Thyroid gland (tissue), 4 donors: ENCODE measurements around the gene KIF14.

Experiments
- POLR2A ChIP-seq, 2 donors: fragments of 450-650 bp; IDR thresholded peaks; one replicate each; pipeline ENCODE4 v1.6.1; 2017; ENCODE audit warnings: antibody characterized with exemption in 2 of 2, mild to moderate bottlenecking in 2 of 2, moderate library complexity in 1 of 2
- TF ChIP-seq, protein P1 (sequence below), 6 experiments: fragments of 200-600 bp in 3 of 6; fragments of 450-650 bp in 3 of 6; sonication (generic) in 3 of 6; IDR thresholded peaks; one replicate each; pipeline ENCODE4 v1.5.1; 2016 to 2019; ENCODE audit warnings: antibody characterized with exemption in 6 of 6, mild to moderate bottlenecking in 2 of 6, inconsistent platforms in 1 of 6, moderate library complexity in 1 of 6

DNA sequence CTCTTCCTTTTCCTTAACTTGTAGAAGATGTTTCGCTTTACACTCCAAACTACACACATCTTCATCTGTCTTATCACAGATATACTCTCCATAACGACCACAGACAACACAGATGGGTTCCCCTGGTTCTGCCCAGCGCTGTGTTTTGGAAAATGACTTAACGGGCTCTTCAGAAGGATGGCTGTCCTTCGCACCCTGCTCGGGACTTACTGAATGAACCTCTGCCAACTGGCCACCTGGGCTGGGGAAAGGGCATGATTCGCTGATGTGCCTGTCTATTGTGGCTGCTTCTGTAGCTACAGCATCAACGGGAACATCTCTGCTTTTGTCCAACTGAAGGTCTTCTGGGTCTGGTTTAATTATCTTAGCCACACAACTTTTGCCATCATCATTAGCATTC lies 45.8 kb upstream of the KIF14 start:
- TF ChIP-seq, protein P1, sequence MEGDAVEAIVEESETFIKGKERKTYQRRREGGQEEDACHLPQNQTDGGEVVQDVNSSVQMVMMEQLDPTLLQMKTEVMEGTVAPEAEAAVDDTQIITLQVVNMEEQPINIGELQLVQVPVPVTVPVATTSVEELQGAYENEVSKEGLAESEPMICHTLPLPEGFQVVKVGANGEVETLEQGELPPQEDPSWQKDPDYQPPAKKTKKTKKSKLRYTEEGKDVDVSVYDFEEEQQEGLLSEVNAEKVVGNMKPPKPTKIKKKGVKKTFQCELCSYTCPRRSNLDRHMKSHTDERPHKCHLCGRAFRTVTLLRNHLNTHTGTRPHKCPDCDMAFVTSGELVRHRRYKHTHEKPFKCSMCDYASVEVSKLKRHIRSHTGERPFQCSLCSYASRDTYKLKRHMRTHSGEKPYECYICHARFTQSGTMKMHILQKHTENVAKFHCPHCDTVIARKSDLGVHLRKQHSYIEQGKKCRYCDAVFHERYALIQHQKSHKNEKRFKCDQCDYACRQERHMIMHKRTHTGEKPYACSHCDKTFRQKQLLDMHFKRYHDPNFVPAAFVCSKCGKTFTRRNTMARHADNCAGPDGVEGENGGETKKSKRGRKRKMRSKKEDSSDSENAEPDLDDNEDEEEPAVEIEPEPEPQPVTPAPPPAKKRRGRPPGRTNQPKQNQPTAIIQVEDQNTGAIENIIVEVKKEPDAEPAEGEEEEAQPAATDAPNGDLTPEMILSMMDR (IDR thresholded peaks at IDR 0.05): no peak
- no peak for TF ChIP-seq POLR2A (IDR thresholded peaks at IDR 0.05)
